ENCODE measurements around the gene QRICH2. TPM values are rescaled to one million over a fixed set of nuclear protein-coding genes. Genes with fewer than 3 reads are reported as not detected.

The QRICH2 gene
- total and polyA plus RNA-seq, 2 of the 4 experiments (the other 2 are of a cell fraction), result 4.3 to 4.8 TPM

GRCh38 chr17:76235883-76236282 lies 72.2 kb downstream of the QRICH2 start:
- dilution Hi-C loops (cut with HindIII; ENCODE audit: low sequenced_read_pairs, unreplicated experiment) (no loop called here), intact Hi-C loops (cut with micrococcal nuclease) (no loop called here), in situ Hi-C loops (cut with MboI; ENCODE audit: low sequenced_read_pairs) (no loop called here)
- DNase-seq, result no peak
- Histone ChIP-seq H2AFZ (replicated peaks; ENCODE audit: low read length, poor library complexity) (no peak overlapping the region), H3K79me1 (ENCODE audit: low read depth in 1 of 2, low read length in 2 of 2) (peaks cover 0 to 3% of the 10 kb centered on the region in 2 experiments; a peak in 1 of 4 replicates), H3K27ac (ENCODE audit: insufficient read depth, low read length) (no peak overlapping the region), H3K18ac (ENCODE audit: low read depth, low read length) (no peak overlapping the region), H3K9me1 (ENCODE audit: insufficient read depth, low read length) (peaks cover 3% of the 10 kb centered on the region; the same call in 1 of the 2 replicates), H3K23ac (ENCODE audit: low read depth, low read length) (no peak overlapping the region), H3K9me3 (ENCODE audit: control insufficient read depth, insufficient read depth, low read length) (no peaks in the 10 kb centered on the region), H2BK5ac (ENCODE audit: low read depth, low read length, poor library complexity, severe bottlenecking) (no peak overlapping the region), H3K4me2 (ENCODE audit: low read depth, low read length) (no peak overlapping the region), H4K5ac (ENCODE audit: low read depth, low read length) (no peak overlapping the region), H4K8ac (ENCODE audit: low read depth in 2 of 2, low read length in 2 of 2) (no peak overlapping the region), H3K4me1 (ENCODE audit: control insufficient read depth, insufficient read depth, low read length) (peaks cover 6% of the 10 kb centered on the region), H4K91ac (ENCODE audit: insufficient read depth, low read depth, low read length) (no peak overlapping the region), H2BK15ac (ENCODE audit: low read depth, low read length) (no peak overlapping the region), H3K36me3 (ENCODE audit: control insufficient read depth, insufficient read depth, low read length) (no peaks in the 10 kb centered on the region), H3K27me3 (ENCODE audit: control insufficient read depth, insufficient read depth, low read length) (peaks cover 7% of the 10 kb centered on the region), H3K56ac (ENCODE audit: extremely low read depth, insufficient read depth, low read length) (no peak overlapping the region), H2BK20ac (ENCODE audit: low read depth, low read length) (no peak overlapping the region), H2AK9ac (replicated peaks; ENCODE audit: low read depth, low read length, poor library complexity) (no peak overlapping the region), H2BK120ac (ENCODE audit: low read depth, low read length) (no peak overlapping the region), H4K20me1 (ENCODE audit: insufficient read depth, low read length) (0 out of 2 replicates have a peak, but pooled peaks cover 3% of the 10 kb centered on the region), H3K9ac (ENCODE audit: low read depth, low read length) (no peak overlapping the region), H3K14ac (replicated peaks; ENCODE audit: low read depth, low read length) (no peak overlapping the region), H2AK5ac (ENCODE audit: low read depth, low read length) (no peak overlapping the region), H3K4me3 (ENCODE audit: insufficient read depth, low read depth, low read length) (no peak overlapping the region), H3K4ac (ENCODE audit: low read depth, low read length) (no peak overlapping the region)
- no CpG with 5 or more reads among the region's 2 CpGs for WGBS, 2 experiments (ENCODE audit: extremely low coverage in 2 of 2, insufficient read length in 1 of 2)
- CTCF ChIA-PET, result no interaction called here
- POLR2A ChIA-PET (ENCODE audit: unreplicated experiment), result no interaction called here
- BruUV-seq (replicated peaks), result no TSS peak
- ATAC-seq (ENCODE audit: low read depth), result no peak
- TF ChIP-seq RFX5 (IDR thresholded peaks at IDR 0.05; ENCODE audit: low read depth, low read length) (no peak), SMC3 (IDR thresholded peaks at IDR 0.05; ENCODE audit: low read depth, low read length) (no peak), USF2 (IDR thresholded peaks at IDR 0.05; ENCODE audit: low read depth, low read length) (no peak), FOS (IDR thresholded peaks at IDR 0.05; ENCODE audit: low read depth, low read length) (no peak), NFE2L2 (IDR thresholded peaks at IDR 0.05; ENCODE audit: low read depth, low read length) (no peak), CTCF (conservative IDR thresholded peaks at IDR 0.05; ENCODE audit: low read depth, low read length) (no peak), MAFK (IDR thresholded peaks at IDR 0.05; ENCODE audit: low read depth, low read length) (no peak), POLR2A (IDR thresholded peaks at IDR 0.05; ENCODE audit: low read depth, low read length) (no peak), ELK1 (IDR thresholded peaks at IDR 0.05; ENCODE audit: borderline replicate concordance, low read depth, low read length) (no peak), CHD1 (IDR thresholded peaks at IDR 0.05; ENCODE audit: low read depth, low read length) (no peak), BHLHE40 (IDR thresholded peaks at IDR 0.05; ENCODE audit: low read depth, low read length) (no peak), RCOR1 (IDR thresholded peaks at IDR 0.05; ENCODE audit: insufficient replicate concordance, low read length) (no peak), CEBPB (IDR thresholded peaks at IDR 0.05; ENCODE audit: low read depth, low read length) (no peak), RAD21 (IDR thresholded peaks at IDR 0.05; ENCODE audit: low read length) (no peak), MXI1 (IDR thresholded peaks at IDR 0.05; ENCODE audit: borderline replicate concordance, low read depth, low read length) (no peak), MAZ (IDR thresholded peaks at IDR 0.05; ENCODE audit: borderline replicate concordance, low read depth, low read length) (no peak)
